ENCODE data around the gene RNU4-1.
"Not testable (repeated sequence)": the region's sequence is repeated elsewhere in the genome, so short reads cannot be mapped to it uniquely, and the experiment has no call there.

RNU4-1 gene

GRCh38 chr12:120257041-120257821, 35.8 kb downstream of the RNU4-1 start:
- DNase-seq: no peak

- DNase-seq: no peak
Observed at GRCh38 chr12:120254809-120255208, 38.2 kb downstream of the RNU4-1 start.

- DNase-seq: not testable (repeated sequence)
Observed at GRCh38 chr12:120253313-120253712, 39.7 kb downstream of the RNU4-1 start.

GRCh38 chr12:120252071-120252906, 40.7 kb downstream of the RNU4-1 start:
- no peak for DNase-seq

- DNase-seq: not testable (repeated sequence)
Observed at GRCh38 chr12:120251364-120252070, 41.5 kb downstream of the RNU4-1 start.

GRCh38 chr12:120249875-120250795, 42.9 kb downstream of the RNU4-1 start:
- no peak for DNase-seq

- DNase-seq: no peak
Observed at GRCh38 chr12:120249266-120249874, 43.7 kb downstream of the RNU4-1 start.

GRCh38 chr12:120247621-120248030, 45.4 kb downstream of the RNU4-1 start:
- no peak for DNase-seq

GRCh38 chr12:120247183-120247582, 45.9 kb downstream of the RNU4-1 start:
- no peak for DNase-seq

GRCh38 chr12:120246705-120247104, 46.3 kb downstream of the RNU4-1 start:
- not testable (repeated sequence) for DNase-seq
